ENCODE data around the gene ITGAD. TPM values are rescaled to one million over a fixed set of nuclear protein-coding genes. Genes with fewer than 3 reads are reported as not detected.

Gene ITGAD
- total and polyA plus RNA-seq, 2 of the 8 experiments (the other 6 are each of a cell fraction or from before 2014, with no cell fraction given) = 0.06 TPM; not detected in 1

DNA sequence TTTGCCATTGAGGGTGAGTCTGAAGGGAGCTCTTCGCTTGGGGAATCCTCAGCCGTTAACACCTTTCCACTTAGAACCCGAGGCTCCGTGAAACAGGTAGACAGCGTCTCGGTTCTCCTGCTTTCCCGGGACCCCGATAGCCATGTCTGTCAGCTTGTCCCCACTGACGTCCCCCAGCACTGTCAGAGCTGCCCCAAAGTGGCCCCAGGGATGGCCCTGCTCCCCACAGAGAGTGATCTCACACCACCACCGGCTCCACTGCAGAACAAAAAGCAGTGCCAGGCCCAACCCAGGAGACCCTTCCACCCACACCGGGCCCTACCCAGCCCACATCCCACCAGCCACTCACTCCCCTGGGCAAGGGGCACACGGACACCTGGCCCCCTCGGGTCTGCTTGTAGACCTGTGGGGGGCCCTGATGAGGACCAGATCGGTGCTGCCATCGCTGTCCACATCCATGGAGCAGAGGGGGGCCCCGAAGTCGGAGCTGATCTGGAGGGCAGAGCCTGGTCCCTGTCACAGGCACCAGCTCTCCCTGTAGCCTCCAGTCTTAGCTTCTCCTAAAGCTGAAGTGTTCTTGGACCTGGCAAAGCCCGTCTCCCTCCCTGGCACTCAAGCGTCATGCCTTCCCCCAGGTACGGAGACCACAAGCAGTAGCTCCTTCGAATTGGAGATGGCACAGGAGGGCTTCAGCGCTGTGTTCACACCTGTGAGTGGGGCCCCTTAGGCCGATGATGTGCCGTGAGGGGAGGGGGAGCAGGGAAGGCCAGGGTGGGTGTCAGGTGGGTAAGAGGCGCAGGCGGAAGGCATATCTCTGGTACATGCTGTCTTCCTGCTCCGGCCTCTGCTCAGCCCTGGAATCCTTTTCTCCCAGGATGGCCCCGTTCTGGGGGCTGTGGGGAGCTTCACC lies 31.7 kb upstream of the ITGAD start (continued):
- TF ChIP-seq SAP30 (IDR thresholded peaks at IDR 0.05; ENCODE audit: insufficient read depth, insufficient replicate concordance, low read length) = no peak

Measured in H1 (cell line).